Astrocyte of the cerebellum (primary cell): ENCODE results near the gene PTPRU.

Experiments
- DNase-seq: peaks from one replicate; pipeline ENCODE4 v3.0.0-alpha.2; 2011; ENCODE audit warnings: low read depth
- H3K4me3 ChIP-seq: 2 replicates; pipeline ENCODE4 v1.5.1; 2011; ENCODE audit warnings: mild to moderate bottlenecking, low read depth, low read length, moderate library complexity
- CTCF ChIP-seq: IDR thresholded peaks from 2 replicates; pipeline ENCODE4 v1.5.1; 2012; ENCODE audit warnings: low read length, low read depth, moderate library complexity, mild to moderate bottlenecking; ENCODE audit errors: missing control alignments
- in situ Hi-C: cut with HindIII; loops from 2 replicates; pipeline ENCODE4 v1.10.0; 2017; ENCODE audit warnings: low sequenced_read_pairs

PTPRU gene

GRCh38 chr1:29235955-29236711, at the start of gene PTPRU:
PTPRU (plus strand) TSS chr1:29236522; CDS start chr1:29236645, 123 bp downstream.
- peak within 1 kb of the TSS; percentile 98 for H3K4me3 ChIP-seq
- no peak for DNase-seq
- in situ Hi-C loops, result loop anchor here (25.0 kb wide), 3 partner anchors 151 to 876 kb away; no protein-coding TSS in a partner anchor
- peak; percentile 37 for TF ChIP-seq CTCF

GRCh38 chr1:29186707-29187106, 49.6 kb upstream of the PTPRU start:
- no peak for TF ChIP-seq CTCF
- H3K4me3 ChIP-seq, result no peak overlapping the region
- DNase-seq, result no peak
- in situ Hi-C loops, result no loop called here

GRCh38 chr1:29190718-29191117, 45.6 kb upstream of the PTPRU start:
- no peak for TF ChIP-seq CTCF
- H3K4me3 ChIP-seq, result no peak overlapping the region
- in situ Hi-C loops, result no loop called here
- no peak for DNase-seq

- no peak for TF ChIP-seq CTCF
- no peak for DNase-seq
- H3K4me3 ChIP-seq, result no peak overlapping the region
- in situ Hi-C loops, result no loop called here
Observed at GRCh38 chr1:29193879-29194455, 42.4 kb upstream of the PTPRU start.

- DNase-seq, result no peak
- in situ Hi-C loops, result no loop called here
- no peak for TF ChIP-seq CTCF
- H3K4me3 ChIP-seq, result no peak overlapping the region
Observed at GRCh38 chr1:29195881-29196291, 40.4 kb upstream of the PTPRU start.

GRCh38 chr1:29196863-29197589, 39.3 kb upstream of the PTPRU start:
- TF ChIP-seq CTCF, result no peak
- DNase-seq, result peak; percentile 54
- no peak overlapping the region for H3K4me3 ChIP-seq
- in situ Hi-C loops, result no loop called here
